Left ventricle myocardium superior (tissue), 1 donor: ENCODE data around the gene AATK. TPM values are rescaled to one million over a fixed set of nuclear protein-coding genes. Genes with fewer than 3 reads are reported as not detected.
"Not testable (repeated sequence)": the region's sequence is repeated elsewhere in the genome, so short reads cannot be mapped to it uniquely, and the experiment has no call there.

Source experiments
- ATAC-seq: fragments of 200-7000 bp; cut with Tn5 transposase; one replicate; pipeline ENCODE4 v1.9.1; 2020; ENCODE audit warnings: mild to moderate bottlenecking, moderate library complexity
- DNase-seq: peaks from one replicate; pipeline ENCODE4 v3.0.0-alpha.2; 2020
- intact Hi-C: fragments of 100-400 bp; cut with micrococcal nuclease; formaldehyde crosslinking; loops from one replicate; pipeline ENCODE4 v1.11.0; 2022
- total RNA-seq: library from RNA; stranded (reverse); fragmentation: NEBNext Ultra II Directional; extraction: Animal tissue kit (Norgen Biotek cat#: 25700); gene quantifications from one replicate; pipeline ENCODE4 v1.2.1, GENCODE V29; 2021
- donor health status: DM: no; HTN: yes; CAD: no; lungs with severe emphysema.

The AATK gene
- total RNA-seq, 1 donor from 2014 or later: 14.5 TPM

DNA sequence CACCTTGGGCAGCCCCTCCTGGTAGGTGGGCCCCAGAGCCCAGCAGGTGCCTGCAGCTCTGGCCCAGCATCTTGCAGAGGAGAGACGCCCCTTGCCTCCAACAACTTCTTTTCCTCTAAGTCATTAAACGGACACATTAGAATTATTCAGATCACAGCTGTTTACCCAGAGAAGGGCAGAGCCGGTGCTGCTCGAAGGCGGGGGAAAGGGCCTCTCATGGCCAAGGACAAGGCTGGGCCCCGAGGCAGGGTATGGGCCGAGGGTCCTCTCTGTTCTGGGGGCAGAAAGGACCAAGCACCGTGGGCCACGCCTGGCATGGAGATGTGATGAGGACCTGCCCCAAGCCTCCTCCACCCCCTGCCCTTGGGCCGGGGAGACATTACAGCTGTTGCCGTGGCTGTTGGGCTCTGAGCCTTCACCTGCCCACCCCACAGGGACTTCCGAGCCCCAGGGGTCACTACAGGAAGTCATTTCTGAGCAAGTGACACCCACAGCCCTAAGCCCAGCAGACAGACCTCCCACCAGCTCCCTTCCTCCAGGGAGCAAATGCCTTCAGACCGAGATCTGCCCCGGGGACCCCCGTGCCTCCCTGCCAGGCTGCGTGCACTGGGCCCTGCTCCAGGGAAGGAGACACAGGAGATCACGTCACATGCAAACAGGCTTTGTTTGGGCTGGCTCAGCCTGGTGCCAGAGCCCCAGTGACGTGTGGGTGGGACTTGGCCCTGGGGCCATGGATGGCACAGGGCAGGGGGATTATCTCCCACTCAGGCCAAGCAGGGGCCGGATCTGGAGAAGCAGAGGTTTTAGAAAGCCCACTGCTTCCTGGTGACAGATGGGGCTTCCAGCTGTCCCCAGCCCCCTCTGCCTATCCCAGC, 1.4 kb downstream of the AATK start:
- intact Hi-C loops: no loop called here
- peak; percentile 33 for ATAC-seq
- peak; percentile 32 for DNase-seq

DNA sequence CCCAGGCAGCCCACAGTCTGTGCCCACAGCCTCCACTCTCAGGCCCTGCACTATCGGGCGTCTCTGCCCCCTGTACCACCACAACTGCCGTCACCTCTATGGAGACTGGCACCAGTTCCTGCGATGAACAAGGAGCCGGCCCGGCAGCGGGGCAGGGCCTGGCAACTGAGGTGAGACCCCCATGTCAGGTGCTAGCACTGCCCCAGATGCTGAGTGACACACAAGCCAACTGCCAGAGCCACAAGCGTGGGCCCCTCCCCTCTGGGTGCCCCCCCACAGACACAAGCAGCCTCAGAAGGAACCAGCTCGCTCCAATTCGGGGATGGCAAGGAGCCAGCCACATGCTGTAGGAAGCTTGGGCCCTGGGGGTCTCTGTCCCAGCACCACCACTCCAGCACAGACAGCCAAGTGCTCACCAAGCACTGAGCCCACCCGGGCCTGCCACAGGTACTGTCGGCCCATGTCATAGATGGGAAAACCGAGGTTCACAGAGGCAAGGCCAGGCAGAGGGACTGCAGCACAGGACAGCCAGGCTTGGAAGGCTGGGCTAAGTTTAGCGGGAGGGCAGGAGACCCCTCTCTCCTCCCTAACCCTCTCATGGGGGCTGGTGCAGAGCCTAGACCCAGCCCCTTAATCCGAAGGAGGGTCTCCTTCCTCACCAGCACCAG, 2.2 kb downstream of the AATK start:
- peak; percentile 19 for DNase-seq
- no peak for ATAC-seq
- intact Hi-C loops: no loop called here

DNA sequence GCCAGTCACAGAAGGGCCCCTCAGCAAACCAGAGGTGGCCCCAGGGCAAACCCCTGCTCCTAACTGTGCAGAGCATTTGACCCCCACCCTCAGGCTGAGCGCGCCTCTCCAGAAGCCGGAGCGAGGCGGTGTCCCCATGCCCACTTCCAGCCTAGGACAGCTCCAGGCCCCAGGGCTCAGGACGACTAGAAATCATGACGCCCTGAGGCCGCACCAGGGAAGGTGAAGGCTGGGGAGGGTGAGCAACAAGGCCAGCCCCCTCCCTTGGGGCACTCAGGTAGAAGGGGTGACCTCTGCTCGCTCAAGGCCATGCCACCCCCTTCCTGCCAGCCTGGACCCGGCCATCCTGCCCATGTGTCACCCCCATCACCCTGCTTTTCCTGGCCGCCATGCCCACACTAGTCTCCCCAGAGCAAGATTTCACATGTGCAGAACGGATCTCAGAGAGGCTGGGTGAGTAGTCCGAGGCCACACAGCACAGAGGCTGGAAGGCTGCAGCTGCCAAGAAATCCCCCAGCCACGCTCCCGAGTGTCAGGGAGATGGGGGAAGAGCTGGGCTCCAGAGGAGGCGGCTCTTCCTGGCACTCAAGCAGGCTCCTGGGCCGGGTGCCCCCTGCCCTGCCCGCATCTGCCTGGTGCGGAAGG, 2.8 kb downstream of the AATK start:
- ATAC-seq (no peak), DNase-seq (no peak)
- intact Hi-C loops: no loop called here

DNA sequence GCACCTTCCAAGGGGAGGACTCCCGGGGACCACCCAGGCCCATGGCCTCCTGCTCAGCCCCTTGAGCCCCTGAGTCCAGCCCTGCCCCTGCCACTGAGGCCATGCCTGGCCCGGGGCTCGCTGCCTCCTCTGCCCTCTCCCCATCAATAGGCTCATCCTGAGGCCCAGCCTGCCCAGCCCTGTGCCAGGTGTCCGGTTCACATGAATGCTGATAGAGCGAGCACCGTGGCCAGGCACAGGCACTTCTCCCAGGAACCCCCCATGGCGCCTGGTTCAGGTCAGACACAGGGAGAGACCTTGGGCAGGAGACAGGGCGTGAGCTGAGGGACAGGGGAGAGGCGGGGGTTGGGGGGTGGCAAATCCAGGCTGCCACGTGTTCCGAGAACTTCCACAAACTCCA, 3.5 kb downstream of the AATK start:
- intact Hi-C loops: no loop called here
- ATAC-seq (no peak), DNase-seq (peak; percentile 20)

DNA sequence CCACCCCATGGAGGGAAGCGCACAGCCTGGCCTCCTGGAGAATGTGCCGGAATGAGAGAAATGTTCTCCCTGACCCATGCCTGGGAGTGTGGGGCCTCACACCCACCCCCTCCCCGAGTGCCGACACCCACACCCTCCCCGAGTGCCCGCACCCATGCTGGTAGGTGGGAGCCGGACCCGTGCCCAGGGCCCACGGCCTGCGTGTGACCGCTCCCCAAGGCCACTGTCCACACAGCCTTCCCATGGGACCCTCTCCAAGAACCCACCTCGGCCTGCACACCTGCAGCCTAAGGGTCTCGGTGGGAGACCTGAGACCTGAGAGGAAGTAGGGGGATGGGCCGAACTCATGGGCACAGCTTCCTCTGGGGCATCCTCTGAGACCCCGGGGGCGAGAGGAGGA, 4.0 kb downstream of the AATK start:
- intact Hi-C loops: no loop called here
- ATAC-seq (no peak), DNase-seq (no peak)

DNA sequence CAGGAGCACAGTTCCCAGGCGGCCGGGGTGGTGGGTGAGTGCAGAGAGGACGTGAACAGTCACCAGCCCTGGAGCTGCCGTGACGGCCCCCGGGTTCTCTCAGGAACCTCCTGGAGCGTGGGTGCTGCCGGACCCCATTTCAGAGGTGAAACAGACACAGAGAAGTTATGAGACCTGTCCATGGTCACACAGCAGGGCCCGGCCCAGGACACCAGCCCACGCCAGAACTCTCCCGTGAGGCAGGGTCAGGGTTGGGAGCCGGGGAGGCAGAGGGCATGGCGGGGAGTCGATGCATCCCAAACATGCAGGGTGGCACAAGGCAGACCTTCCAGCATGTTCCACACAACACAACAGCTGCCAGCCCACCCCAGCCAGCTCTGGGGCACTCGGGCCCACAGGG, 4.5 kb downstream of the AATK start:
- DNase-seq (peak; percentile 14), ATAC-seq (no peak)
- intact Hi-C loops: no loop called here

DNA sequence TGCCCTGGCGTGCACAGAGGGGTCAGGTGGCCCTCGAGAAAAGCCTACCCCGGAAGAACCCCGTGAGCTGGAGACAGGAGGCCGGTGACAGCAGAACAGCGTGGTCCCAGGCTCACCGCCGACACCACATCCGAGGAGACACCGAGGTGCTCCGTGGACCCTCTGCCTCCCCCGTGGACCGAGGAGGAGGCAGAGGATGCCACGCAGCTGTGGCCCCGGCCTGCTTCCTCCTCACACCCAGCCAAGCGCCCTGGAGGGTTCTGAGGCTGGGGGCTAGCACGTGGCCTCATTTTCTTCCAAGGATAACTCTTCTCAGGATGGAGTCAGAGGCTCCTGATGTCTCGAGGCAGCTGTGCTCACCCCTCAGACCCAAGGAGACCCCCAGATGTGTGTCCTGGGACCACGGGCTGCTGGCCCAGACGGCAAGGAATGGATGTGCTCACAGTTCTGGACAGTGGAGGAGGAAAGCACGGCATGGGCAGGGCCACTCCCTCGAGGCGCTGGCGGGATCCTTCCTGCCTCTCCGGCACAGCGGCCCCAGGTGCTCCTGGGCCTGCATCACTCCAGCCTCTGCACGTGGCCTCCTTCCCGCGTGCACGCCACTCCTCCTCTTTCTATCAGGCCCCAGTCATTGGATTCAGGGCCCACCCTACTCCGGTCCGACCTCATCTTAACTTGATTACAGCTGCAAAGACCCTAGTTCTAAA, 5.1 kb downstream of the AATK start:
- peak; percentile 27 for DNase-seq
- intact Hi-C loops: no loop called here
- no peak for ATAC-seq

DNA sequence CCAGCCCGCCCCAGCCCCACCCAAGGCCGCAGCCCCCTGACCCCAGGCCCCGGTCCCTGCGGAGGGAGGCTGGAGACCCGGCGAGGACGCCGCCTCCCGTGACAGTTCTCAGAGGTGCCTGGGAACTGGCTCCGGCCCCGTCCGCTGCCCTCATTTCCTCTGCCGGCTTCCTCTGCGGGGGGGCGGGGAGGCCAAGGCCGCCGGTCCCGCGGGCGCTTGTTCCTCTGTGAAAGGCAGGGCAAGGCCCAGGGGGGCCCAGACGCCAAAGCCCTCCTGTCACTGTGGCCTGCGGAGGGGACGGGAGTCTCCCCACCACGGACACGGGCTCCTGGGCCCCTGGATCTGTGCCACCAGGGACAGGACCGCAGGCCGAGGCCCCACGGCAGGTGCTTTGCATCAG, 5.7 kb downstream of the AATK start:
- DNase-seq: peak; percentile 73
- peak; percentile 53 for ATAC-seq
- intact Hi-C loops: no loop called here

DNA sequence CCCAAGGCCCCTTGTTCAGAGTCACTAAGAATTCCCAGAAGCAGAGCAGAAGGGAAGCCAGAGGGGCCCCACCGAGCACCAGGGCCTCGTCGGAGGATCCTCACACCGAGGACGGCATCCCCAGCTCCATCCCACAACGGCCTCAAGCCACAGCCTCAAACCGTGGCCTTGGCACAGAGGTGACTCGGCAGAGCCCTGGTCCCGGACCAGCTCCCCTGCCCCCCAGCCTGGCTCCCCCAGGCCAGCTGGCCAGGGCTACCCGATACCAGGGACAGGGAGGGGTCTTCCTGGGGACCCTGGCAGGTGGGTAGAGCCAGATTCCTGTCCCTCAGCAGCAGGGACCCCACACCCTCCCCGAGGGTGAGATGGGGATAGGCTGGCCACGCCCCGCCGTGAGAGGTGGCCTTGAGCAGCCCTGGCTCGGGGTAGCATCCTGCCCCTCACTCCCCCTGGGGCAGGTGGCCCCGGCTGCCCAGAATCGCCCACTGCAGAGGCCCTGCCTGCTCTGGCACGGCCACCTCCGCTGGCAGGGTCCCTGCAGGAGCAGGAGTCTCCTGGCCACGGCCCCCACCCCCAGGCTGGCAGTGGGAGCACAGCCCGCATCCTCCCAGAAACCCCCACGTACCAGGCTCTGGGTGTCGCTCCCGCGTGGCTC, 6.3 kb downstream of the AATK start:
- peak; percentile 26 for DNase-seq
- no peak for ATAC-seq
- intact Hi-C loops: no loop called here

DNA sequence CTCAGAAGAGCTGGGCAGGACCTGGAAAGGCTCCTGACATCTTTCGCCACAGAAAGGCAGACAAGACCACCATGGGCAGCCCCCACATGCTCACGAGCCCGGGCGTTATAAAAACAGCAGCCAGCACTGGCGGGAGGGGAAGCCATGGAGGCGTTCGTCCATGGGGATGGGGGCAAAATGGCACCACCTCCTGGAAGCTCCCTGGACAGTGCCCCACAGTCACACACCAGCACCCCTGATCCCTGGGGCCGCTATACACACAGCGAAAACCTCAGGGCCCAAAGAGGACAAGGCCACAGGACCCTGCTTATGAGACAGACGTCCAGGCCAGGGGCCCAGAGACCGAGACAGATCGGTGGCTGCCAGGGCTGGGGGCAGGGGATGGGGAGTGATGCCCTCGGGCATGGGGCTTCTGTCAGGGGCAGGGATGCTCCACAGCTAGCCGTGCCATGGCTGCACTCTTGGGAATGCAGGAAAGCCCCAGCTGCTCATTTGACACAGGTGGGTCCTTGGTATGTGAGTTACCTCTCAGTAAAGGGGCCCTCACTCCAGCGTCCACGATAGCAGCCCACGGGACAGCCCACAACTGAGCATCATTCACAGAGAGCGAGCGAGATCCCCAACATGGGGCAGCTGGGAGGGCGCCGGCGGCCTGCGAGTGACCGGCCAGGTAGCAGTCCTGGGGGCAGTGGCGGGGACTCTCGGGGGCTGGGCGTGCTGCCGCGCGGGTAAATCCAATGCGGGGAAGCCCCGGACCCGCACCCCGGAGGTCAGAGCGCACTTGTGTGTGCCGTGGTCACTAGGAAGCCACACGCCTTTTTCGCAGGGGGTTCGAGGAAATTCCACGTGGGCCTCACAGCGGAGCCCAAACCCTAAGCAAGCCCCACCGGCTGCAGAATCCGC, 7.1 kb downstream of the AATK start:
- intact Hi-C loops: no loop called here
- no peak for ATAC-seq
- DNase-seq: peak; percentile 11

DNA sequence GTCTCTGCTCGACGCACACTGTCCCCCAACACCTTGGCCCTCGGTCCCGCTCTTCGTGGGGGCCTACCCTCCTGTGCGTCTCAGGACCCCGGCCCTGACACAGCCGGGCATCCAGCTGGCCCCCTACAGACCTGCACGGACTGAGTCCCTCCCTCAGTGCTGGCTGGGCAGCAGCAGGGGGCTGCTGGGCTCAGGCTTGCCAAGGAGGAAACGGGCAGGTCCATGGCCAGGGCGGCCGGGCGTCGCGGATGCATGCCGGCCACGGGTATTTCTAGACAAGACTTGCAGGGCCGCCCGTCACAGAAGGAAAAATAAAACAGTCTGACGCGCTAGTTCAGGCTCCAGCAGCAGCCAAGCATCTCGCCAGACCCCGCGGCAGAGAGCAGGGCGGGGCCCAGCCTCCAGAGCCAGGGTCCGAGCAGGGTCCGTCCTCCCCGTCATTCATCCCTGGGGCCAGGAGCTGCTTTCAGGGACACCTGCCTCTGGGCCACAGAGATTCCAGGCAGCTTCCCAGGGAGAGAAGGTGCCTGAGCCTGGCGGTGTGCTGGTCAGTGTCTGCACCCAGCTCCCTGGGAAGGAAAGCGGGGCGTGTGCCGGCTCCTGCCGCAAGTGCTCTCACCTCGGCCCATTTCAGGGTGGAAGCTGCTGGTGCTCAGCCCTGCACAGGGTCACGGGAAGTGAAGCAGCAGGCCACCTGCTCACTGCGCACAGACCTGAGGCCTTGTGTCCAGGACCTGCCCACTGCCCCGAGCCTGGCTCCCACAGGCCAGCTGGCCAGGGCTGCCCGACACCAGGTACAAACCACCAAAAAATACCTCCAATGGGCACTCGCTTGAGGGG, 8.0 kb downstream of the AATK start:
- peak; percentile 13 for DNase-seq

DNA sequence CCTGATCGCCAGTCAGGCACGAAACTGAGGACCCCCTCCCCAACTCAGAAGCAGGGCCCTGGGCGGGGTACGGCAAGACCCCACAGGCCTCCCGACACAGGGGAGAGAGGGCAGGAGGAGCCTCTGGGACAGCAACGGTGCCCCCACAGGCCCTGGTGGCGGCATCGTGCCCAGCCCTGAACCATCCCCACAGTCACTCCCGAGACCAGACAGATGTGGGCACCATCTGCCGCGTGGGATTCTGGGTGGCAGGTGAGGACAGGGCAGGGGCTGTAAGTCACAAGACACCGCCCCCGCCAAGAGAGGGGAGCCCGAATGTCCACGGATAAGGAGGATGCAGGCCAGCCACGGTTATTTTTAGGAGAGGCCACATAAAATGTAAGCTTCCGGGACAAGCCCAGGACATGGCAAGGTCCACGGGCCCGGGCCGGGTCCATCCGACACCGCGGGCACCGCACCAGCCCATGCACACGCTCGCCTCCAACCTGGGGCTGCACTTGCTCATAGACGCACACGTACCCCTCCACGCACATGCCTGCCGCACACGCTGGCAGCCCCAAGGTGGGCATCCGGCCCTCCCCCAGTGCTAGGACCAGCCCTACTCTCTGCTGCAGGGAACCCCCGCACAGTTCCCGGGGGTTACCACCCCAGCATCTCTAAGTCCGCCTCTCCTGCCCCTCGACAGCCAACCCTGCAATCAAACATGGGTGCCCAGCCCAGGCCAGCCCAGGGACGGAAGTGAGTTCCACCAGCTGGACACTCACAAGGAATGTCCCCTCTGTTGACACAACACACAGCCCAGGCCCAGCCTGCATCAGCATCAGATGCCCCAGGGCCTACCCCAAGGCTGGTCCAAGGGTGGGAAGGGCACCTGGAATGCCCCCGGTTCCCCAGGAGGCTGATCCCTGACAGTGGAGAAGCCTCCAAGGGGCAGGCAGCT, 8.9 kb downstream of the AATK start:
- DNase-seq (no peak), ATAC-seq (no peak)
- intact Hi-C loops: no loop called here

More for the DNA sequence above, 8.0 kb downstream of the AATK start:
- intact Hi-C loops: no loop called here
- ATAC-seq: no peak

DNA sequence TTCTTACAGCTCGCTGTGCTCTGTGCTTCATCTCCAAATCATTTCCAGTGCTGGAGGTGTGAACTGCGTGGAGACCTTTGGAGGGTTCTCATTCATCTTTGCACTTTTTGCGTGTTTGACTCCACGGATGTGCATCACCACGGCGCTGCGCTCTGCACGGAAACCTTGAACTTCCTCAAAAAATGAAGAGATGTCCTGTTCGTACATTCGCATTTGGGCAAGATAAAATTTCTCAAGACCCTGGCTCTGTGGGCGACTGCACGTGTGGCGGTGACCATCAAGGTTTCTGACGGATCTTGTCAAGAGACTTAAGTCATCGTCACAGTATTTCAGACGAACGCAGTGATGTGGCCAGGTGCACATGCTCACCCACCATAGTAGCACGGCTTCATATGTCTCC, 11.1 kb downstream of the AATK start:
- intact Hi-C loops: no loop called here
- DNase-seq (peak; percentile 15), ATAC-seq (no peak)

DNA sequence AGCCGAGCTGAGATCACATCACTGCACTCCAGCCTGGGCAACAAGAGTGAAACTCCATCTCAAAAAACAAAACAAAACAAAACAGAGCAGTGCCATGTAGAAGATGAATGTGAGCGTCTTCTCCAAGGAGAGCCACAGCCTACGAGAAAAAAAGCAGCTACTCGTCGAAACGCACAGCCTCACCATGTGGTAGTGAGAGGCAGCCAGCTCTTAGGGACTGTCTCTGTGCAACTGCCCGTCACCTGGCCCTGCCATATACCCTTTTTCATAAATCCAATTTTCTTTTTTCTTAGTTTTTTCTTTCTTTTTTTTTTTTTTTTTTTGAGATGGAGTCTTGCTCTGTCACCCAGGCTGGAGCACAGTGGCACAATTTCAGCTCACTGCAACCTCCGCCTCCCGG, 12.0 kb downstream of the AATK start:
- intact Hi-C loops, ATAC-seq, DNase-seq: not testable (repeated sequence)

DNA sequence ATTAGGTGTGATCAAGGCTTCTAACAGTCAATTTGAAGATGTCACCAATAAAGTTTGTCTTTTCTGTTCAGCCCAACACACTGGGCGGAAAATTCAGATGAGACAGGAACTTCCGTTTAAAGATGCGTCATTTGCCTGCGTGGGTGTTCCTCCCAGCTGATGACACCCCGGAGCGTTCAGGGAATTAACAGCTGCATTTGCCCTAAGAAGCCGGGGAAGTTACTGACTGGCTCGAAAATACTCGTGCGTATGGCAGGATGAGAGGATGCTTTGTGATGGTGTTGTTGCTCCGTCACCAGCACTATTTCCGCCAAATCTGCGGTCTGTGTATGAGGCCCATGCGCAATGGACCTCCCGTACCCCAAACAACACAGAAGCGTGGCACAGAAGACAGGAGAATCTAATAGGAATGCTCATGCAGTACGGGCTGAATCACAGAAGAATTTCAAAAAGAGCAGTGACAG, 12.6 kb downstream of the AATK start:
- peak; percentile 13 for DNase-seq
- no peak for ATAC-seq
- intact Hi-C loops: no loop called here

DNA sequence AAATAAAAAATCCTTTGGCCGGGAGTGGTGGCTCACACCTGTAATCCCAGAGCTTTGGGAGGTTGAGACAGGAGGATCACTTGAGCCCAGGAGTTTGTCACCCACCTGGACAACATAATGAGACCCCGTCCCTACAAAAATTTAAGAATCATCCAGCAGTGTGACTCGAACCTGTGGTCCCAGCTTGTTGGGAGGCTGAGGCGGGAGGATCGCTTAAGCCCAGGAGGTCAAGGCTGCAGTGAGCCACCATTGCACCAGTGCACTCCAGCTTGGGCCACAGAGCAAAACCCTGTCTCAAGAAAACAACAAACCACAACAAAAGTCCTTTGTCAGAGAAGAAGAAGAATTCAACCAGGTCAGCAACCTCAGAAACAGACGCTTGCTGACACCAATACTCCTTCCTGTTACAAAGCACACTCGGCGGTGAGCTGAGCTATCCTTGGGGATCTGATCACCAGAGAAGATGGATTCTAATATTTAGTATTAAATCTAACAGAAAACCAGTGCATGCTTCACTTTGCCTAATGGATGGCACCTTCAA, 13.7 kb downstream of the AATK start:
- intact Hi-C loops: no loop called here
- ATAC-seq: no peak
- no peak for DNase-seq
